ENCODE data around the gene RAPH1. TPM values are rescaled to one million over a fixed set of nuclear protein-coding genes. Genes with fewer than 3 reads are reported as not detected.

RAPH1 gene
- total RNA-seq, 1 experiment from 2014 or later: 16.5 TPM

DNA sequence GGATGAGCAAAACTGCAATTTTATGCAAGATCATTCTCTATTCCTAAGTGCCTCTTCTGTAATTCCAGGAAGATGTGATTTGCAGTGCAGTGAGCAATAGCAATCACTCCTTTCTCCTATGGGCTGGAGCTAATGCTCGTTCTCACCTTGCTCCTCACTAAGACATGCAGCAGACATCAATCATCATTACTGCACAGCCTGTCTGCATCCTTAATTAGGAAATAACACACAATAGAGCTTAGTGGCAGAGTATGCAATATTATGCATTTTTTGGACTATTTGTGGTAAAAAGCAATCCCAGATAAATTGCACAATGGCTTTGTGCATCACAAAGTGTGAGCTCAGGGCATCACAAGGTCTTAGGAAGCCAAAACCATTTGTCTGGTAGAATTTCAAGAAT lies 32.6 kb upstream of the RAPH1 start:
- BruUV-seq (replicated peaks): no TSS peak
- TF ChIP-seq, protein P1, sequence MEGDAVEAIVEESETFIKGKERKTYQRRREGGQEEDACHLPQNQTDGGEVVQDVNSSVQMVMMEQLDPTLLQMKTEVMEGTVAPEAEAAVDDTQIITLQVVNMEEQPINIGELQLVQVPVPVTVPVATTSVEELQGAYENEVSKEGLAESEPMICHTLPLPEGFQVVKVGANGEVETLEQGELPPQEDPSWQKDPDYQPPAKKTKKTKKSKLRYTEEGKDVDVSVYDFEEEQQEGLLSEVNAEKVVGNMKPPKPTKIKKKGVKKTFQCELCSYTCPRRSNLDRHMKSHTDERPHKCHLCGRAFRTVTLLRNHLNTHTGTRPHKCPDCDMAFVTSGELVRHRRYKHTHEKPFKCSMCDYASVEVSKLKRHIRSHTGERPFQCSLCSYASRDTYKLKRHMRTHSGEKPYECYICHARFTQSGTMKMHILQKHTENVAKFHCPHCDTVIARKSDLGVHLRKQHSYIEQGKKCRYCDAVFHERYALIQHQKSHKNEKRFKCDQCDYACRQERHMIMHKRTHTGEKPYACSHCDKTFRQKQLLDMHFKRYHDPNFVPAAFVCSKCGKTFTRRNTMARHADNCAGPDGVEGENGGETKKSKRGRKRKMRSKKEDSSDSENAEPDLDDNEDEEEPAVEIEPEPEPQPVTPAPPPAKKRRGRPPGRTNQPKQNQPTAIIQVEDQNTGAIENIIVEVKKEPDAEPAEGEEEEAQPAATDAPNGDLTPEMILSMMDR (conservative IDR thresholded peaks at IDR 0.05): no peak
- no peak for TF ChIP-seq EZH2 (IDR thresholded peaks at IDR 0.05; ENCODE audit: low read depth)
- Histone ChIP-seq H3K36me3 (ENCODE audit: low read depth) (no peaks in the 10 kb centered on the region), H3K4me3 (no peak overlapping the region), H3K4me1 (replicated peaks; ENCODE audit: insufficient read depth) (no peaks in the 10 kb centered on the region), H4K20me1 (ENCODE audit: insufficient read depth) (no peaks in the 10 kb centered on the region), H3F3A (ENCODE audit: insufficient read depth, low read depth) (no peaks in the 10 kb centered on the region), H3K27me3 (ENCODE audit: insufficient read depth, low read depth) (no peaks in the 10 kb centered on the region), H3K9me3 (ENCODE audit: insufficient read depth, low read depth) (no peaks in the 10 kb centered on the region), H2AFZ (no peak overlapping the region), H3K9me2 (ENCODE audit: insufficient read depth) (no peaks in the 10 kb centered on the region), H3K27ac (no peak overlapping the region), H3K79me2 (ENCODE audit: low read depth) (no peaks in the 10 kb centered on the region), H3K4me2 (no peak overlapping the region)
- intact Hi-C loops (cut with micrococcal nuclease; ENCODE audit: unreplicated experiment): no loop called here
- ChIA-PET CTCF (no interaction called here), POLR2A (ENCODE audit: unreplicated experiment) (no interaction called here)
- DNase-seq: no peak

DNA sequence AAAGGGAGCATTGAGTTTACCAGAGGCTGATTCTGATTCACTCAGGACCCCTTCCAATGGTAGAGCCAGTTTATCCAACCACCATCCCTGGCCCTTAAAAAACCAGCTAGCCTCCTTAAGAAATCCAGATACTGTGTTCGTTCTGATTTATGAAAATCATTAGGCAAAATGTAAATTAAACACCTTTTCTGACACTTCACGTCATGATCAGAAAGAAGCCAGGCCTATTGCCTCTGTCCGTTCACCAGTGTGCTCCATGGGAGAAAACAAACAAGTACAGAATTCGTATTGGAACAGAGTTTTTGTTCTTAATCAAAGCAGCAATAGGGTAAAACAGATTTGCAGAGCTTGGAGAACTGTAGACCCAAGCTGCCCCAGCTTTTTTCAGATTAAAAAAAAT lies 31.1 kb upstream of the RAPH1 start:
- no peaks in the 10 kb centered on the region for H3K36me3 ChIP-seq (ENCODE audit: low read depth)
- no peaks in the 10 kb centered on the region for H4K20me1 ChIP-seq (ENCODE audit: insufficient read depth)
- DNase-seq: no peak
- no peak for TF ChIP-seq EZH2 (IDR thresholded peaks at IDR 0.05; ENCODE audit: low read depth)
- TF ChIP-seq, protein P1 (conservative IDR thresholded peaks at IDR 0.05): no peak
- ChIA-PET POLR2A (ENCODE audit: unreplicated experiment) (no interaction called here), CTCF (no interaction called here)
- H3K9me2 ChIP-seq (ENCODE audit: insufficient read depth): no peaks in the 10 kb centered on the region
- intact Hi-C loops (cut with micrococcal nuclease; ENCODE audit: unreplicated experiment): no loop called here
- H3K4me1 ChIP-seq (replicated peaks; ENCODE audit: insufficient read depth): no peaks in the 10 kb centered on the region
- H3K27ac ChIP-seq: no peak overlapping the region
- H3K27me3 ChIP-seq (ENCODE audit: insufficient read depth, low read depth): no peaks in the 10 kb centered on the region
- BruUV-seq (replicated peaks): no TSS peak
- H3F3A ChIP-seq (ENCODE audit: insufficient read depth, low read depth): no peaks in the 10 kb centered on the region
- no peak overlapping the region for H2AFZ ChIP-seq
- H3K4me2 ChIP-seq: no peak overlapping the region
- H3K79me2 ChIP-seq (ENCODE audit: low read depth): no peaks in the 10 kb centered on the region
- no peaks in the 10 kb centered on the region for H3K9me3 ChIP-seq (ENCODE audit: insufficient read depth, low read depth)
- H3K4me3 ChIP-seq: no peak overlapping the region

DNA sequence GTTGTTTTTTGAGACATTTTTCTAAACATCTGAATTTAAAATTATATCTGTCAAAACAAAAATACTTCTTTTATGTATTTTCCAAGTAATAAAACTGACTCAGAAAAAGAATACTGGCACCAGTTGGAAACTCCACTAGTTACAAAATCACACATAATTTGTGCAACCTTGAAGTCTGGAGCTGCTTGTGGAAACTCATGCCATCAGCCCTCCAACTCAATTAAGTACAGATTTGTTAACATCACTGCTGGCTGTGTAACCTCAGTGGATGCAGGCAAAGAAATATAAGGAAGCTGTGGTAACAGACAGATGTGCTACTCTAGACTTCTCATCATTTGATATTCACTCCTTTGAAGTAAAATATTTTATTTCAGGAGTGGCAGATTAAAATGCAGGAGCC lies 30.0 kb upstream of the RAPH1 start:
- no peak overlapping the region for H3K27ac ChIP-seq
- H3K4me2 ChIP-seq: no peak overlapping the region
- no peaks in the 10 kb centered on the region for H4K20me1 ChIP-seq (ENCODE audit: insufficient read depth)
- no peaks in the 10 kb centered on the region for H3K9me3 ChIP-seq (ENCODE audit: insufficient read depth, low read depth)
- no peaks in the 10 kb centered on the region for H3K36me3 ChIP-seq (ENCODE audit: low read depth)
- no peaks in the 10 kb centered on the region for H3F3A ChIP-seq (ENCODE audit: insufficient read depth, low read depth)
- CTCF ChIA-PET: no interaction called here
- no peak overlapping the region for H2AFZ ChIP-seq
- intact Hi-C loops (cut with micrococcal nuclease; ENCODE audit: unreplicated experiment): no loop called here
- no peak for TF ChIP-seq EZH2 (IDR thresholded peaks at IDR 0.05; ENCODE audit: low read depth)
- TF ChIP-seq, protein P1 (conservative IDR thresholded peaks at IDR 0.05): no peak
- no peaks in the 10 kb centered on the region for H3K79me2 ChIP-seq (ENCODE audit: low read depth)
- H3K4me3 ChIP-seq: no peak overlapping the region
- no peaks in the 10 kb centered on the region for H3K4me1 ChIP-seq (replicated peaks; ENCODE audit: insufficient read depth)
- no peaks in the 10 kb centered on the region for H3K9me2 ChIP-seq (ENCODE audit: insufficient read depth)
- no TSS peak for BruUV-seq (replicated peaks)
- no peaks in the 10 kb centered on the region for H3K27me3 ChIP-seq (ENCODE audit: insufficient read depth, low read depth)
- POLR2A ChIA-PET (ENCODE audit: unreplicated experiment): no interaction called here
- DNase-seq: no peak
